GM12873 (cell line): Measurements from ENCODE around the gene ACYP1.

Experiments
- CTCF ChIP-seq: IDR thresholded peaks from 2 replicates; pipeline ENCODE4 v1.5.1; 2012; ENCODE audit warnings: low read depth, mild to moderate bottlenecking, moderate library complexity, low read length, control low read depth; ENCODE audit not compliant: insufficient read depth; ENCODE audit errors: missing control alignments

ACYP1 gene

GRCh38 chr14:75047506-75047905, 16.3 kb downstream of the ACYP1 start:
- no peak for TF ChIP-seq CTCF

- TF ChIP-seq CTCF = no peak
Observed at GRCh38 chr14:75046899-75047298, 16.9 kb downstream of the ACYP1 start.

- TF ChIP-seq CTCF = no peak
Observed at GRCh38 chr14:75046275-75046674, 17.5 kb downstream of the ACYP1 start.

GRCh38 chr14:75044752-75045151, 19.1 kb downstream of the ACYP1 start:
- no peak for TF ChIP-seq CTCF

- no peak for TF ChIP-seq CTCF
Observed at GRCh38 chr14:75044322-75044721, 19.5 kb downstream of the ACYP1 start.

GRCh38 chr14:75042035-75042434, 21.8 kb downstream of the ACYP1 start:
- TF ChIP-seq CTCF = no peak

- no peak for TF ChIP-seq CTCF
Observed at GRCh38 chr14:75041613-75042012, 22.2 kb downstream of the ACYP1 start.

GRCh38 chr14:75040959-75041358, 22.9 kb downstream of the ACYP1 start:
- TF ChIP-seq CTCF = no peak
